ENCODE data around the gene TMCC2.

DNA sequence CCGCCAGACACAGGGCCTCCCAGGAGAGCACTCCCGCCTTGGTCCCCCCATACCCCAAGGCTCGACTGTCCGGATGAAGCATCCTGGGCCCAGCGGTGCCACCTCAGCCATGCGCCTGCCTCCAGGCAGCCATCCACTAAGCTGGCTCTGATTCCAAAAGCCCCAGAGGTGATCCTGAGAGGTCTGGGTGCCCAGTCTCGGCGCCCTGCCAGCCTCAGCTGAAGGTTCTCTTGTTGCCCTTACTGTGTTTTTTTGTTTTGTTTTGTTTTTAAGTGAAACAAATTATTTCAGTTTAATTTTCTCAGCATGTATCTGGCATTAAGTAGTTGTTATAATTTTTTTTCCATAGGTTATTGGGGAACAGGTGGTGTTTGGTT lies 48.9 kb downstream of the TMCC2 start:
- TF ChIP-seq EP300 (IDR thresholded peaks at IDR 0.05; ENCODE audit: borderline replicate concordance) (no peak), RAD21 (IDR thresholded peaks at IDR 0.05; ENCODE audit: low read depth) (no peak), ZBTB7A (IDR thresholded peaks at IDR 0.05; ENCODE audit: low read depth) (no peak), FOXM1 (IDR thresholded peaks at IDR 0.05; ENCODE audit: borderline replicate concordance, low read depth) (no peak)
- TF ChIP-seq, protein P1, sequence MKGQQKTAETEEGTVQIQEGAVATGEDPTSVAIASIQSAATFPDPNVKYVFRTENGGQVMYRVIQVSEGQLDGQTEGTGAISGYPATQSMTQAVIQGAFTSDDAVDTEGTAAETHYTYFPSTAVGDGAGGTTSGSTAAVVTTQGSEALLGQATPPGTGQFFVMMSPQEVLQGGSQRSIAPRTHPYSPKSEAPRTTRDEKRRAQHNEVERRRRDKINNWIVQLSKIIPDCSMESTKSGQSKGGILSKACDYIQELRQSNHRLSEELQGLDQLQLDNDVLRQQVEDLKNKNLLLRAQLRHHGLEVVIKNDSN (IDR thresholded peaks at IDR 0.05), result no peak

Data from Ishikawa (cell line).